Measurements from ENCODE around the gene ZNF10.

The ZNF10 gene

GRCh38 chr12:133203344-133204263 lies 73.2 kb downstream of the ZNF10 start (continued):
- TF ChIP-seq PATZ1 (CRISPR knock-in tag; IDR thresholded peaks at IDR 0.05; ENCODE audit: borderline replicate concordance): no peak

GRCh38 chr12:133204264-133204603 lies 73.8 kb downstream of the ZNF10 start:
- no peak for ATAC-seq
- no peak for TF ChIP-seq CREB5 (CRISPR knock-in tag; IDR thresholded peaks at IDR 0.05; ENCODE audit: low read depth)
- no peak for TF ChIP-seq ZNF565 (CRISPR knock-in tag; conservative IDR thresholded peaks at IDR 0.05; ENCODE audit: low read depth)
- no peak for TF ChIP-seq SNAI2 (CRISPR knock-in tag; IDR thresholded peaks at IDR 0.05)
- no peak for TF ChIP-seq ZFP30 (CRISPR knock-in tag; IDR thresholded peaks at IDR 0.05)
- TF ChIP-seq CSRNP3 (CRISPR knock-in tag; IDR thresholded peaks at IDR 0.05): no peak
- no peak for TF ChIP-seq TOX (CRISPR knock-in tag; IDR thresholded peaks at IDR 0.05; ENCODE audit: borderline replicate concordance)
- TF ChIP-seq OSR1 (CRISPR knock-in tag; IDR thresholded peaks at IDR 0.05): no peak
- no peak for TF ChIP-seq RARB (CRISPR knock-in tag; IDR thresholded peaks at IDR 0.05)
- TF ChIP-seq CSDC2 (CRISPR knock-in tag; IDR thresholded peaks at IDR 0.05): no peak
- TF ChIP-seq TSHZ2 (CRISPR knock-in tag; IDR thresholded peaks at IDR 0.05): no peak
- no peak for TF ChIP-seq BACH2 (CRISPR knock-in tag; IDR thresholded peaks at IDR 0.05; ENCODE audit: borderline replicate concordance)
- no peak for TF ChIP-seq TCF4 (CRISPR knock-in tag; IDR thresholded peaks at IDR 0.05; ENCODE audit: borderline replicate concordance)
- no peak for TF ChIP-seq ISL1 (CRISPR knock-in tag; IDR thresholded peaks at IDR 0.05)
- no peak for TF ChIP-seq ESRRG (CRISPR knock-in tag; IDR thresholded peaks at IDR 0.05)

GRCh38 chr12:133206390-133206789 lies 76.0 kb downstream of the ZNF10 start:
- ATAC-seq: no peak
- no peak for TF ChIP-seq GLIS3 (CRISPR knock-in tag; IDR thresholded peaks at IDR 0.05)
- no peak for TF ChIP-seq PATZ1 (CRISPR knock-in tag; IDR thresholded peaks at IDR 0.05; ENCODE audit: borderline replicate concordance)
- TF ChIP-seq SNAI2 (CRISPR knock-in tag; IDR thresholded peaks at IDR 0.05): no peak
- TF ChIP-seq ARNTL (CRISPR knock-in tag; IDR thresholded peaks at IDR 0.05; ENCODE audit: borderline replicate concordance, low read depth): no peak
- TF ChIP-seq ISL1 (CRISPR knock-in tag; IDR thresholded peaks at IDR 0.05): no peak
